ENCODE results near the gene UBE2S. TPM values are rescaled to one million over a fixed set of nuclear protein-coding genes. Genes with fewer than 3 reads are reported as not detected.

UBE2S gene
- total RNA-seq, 2 experiments from 2014 or later: 50.9 to 62.9 TPM

DNA sequence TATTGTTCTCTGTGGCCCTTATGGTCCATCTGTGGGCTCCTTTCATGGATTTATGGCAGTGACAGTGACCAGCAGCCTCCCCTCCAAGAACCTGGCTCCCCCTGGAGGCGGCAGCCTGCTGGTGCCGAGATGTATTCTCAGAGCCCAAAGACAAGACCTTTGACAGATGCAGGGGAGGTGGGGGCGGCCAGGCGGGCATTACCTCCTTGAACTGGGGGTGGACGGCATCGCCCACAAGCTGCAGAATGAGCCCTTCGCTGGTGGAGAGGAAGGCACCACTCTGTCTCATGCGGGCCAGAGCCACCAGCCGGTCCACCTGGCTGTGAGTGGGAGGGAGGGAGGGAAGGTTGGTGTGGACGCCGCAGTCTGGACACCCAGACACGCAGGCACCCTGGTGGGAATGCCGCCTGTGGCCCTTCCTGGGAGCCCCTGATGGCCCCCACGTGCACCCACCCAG lies 47.2 kb upstream of the UBE2S start:
- peak overlapping the region; percentile 77 for H3K4me3 Mint-ChIP-seq
- Histone ChIP-seq H3K4me1 (ENCODE audit: insufficient read depth, low read length) (peaks cover 23% of the 10 kb centered on the region), H3K36me3 (ENCODE audit: insufficient read depth, low read length) (no peaks in the 10 kb centered on the region), H3K9me3 (ENCODE audit: control insufficient read depth in 1 of 2, insufficient read depth in 1 of 2, low read length in 2 of 2) (peaks cover 0 to 7% of the 10 kb centered on the region in 2 experiments), H3K4me3 (ENCODE audit: low read length) (no peak overlapping the region), H3K27ac (ENCODE audit: low read depth in 1 of 2, low read length in 2 of 2) (no peak overlapping the region), H3K27me3 (ENCODE audit: control insufficient read depth in 1 of 2, insufficient read depth in 2 of 2, low read length in 2 of 2) (peaks cover 17 to 20% of the 10 kb centered on the region in 2 experiments)
- intact Hi-C loops (cut with DNase I, micrococcal nuclease): loop anchor here (1.0 kb wide), 2 partner anchors 154 to 314 kb away; no protein-coding TSS in a partner anchor
- H3K27me3 Mint-ChIP-seq: peaks cover 33% of the 10 kb centered on the region
- peak in 13 of 14 experiments; percentile 23 to 73 (median 46) for DNase-seq
- peaks cover 13% of the 10 kb centered on the region for H3K4me1 Mint-ChIP-seq (ENCODE audit: low read depth)
- no peak overlapping the region for H3K27ac Mint-ChIP-seq
- H3K9me3 Mint-ChIP-seq: no peaks in the 10 kb centered on the region
- POLR2A ChIA-PET: no interaction called here
- no peaks in the 10 kb centered on the region for H3K36me3 Mint-ChIP-seq (ENCODE audit: low read depth)
- peak; percentile 41 for ATAC-seq (ENCODE audit: poor library complexity)
- CTCF ChIA-PET: no interaction called here
- TF ChIP-seq, protein P1, sequence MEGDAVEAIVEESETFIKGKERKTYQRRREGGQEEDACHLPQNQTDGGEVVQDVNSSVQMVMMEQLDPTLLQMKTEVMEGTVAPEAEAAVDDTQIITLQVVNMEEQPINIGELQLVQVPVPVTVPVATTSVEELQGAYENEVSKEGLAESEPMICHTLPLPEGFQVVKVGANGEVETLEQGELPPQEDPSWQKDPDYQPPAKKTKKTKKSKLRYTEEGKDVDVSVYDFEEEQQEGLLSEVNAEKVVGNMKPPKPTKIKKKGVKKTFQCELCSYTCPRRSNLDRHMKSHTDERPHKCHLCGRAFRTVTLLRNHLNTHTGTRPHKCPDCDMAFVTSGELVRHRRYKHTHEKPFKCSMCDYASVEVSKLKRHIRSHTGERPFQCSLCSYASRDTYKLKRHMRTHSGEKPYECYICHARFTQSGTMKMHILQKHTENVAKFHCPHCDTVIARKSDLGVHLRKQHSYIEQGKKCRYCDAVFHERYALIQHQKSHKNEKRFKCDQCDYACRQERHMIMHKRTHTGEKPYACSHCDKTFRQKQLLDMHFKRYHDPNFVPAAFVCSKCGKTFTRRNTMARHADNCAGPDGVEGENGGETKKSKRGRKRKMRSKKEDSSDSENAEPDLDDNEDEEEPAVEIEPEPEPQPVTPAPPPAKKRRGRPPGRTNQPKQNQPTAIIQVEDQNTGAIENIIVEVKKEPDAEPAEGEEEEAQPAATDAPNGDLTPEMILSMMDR (IDR thresholded peaks at IDR 0.05): peak; percentile 54

GRCh38 chr19:55453511-55454260 lies 46.1 kb upstream of the UBE2S start:
- H3K4me1 ChIP-seq (ENCODE audit: insufficient read depth, low read length): peaks cover 23% of the 10 kb centered on the region
- H3K27me3 ChIP-seq (ENCODE audit: control insufficient read depth in 1 of 2, insufficient read depth in 2 of 2, low read length in 2 of 2): peaks cover 26 to 27% of the 10 kb centered on the region in 2 experiments
- ATAC-seq (ENCODE audit: poor library complexity) (no peak), DNase-seq (no peak)
- no peaks in the 10 kb centered on the region for H3K36me3 Mint-ChIP-seq (ENCODE audit: low read depth)
- CTCF ChIA-PET: interaction anchor here (0.6 to 1.0 kb wide), 2 partner anchors 50 to 535 kb away, joined by 3 to 4 read pairs; no protein-coding TSS in a partner anchor
- H3K27me3 Mint-ChIP-seq: peaks cover 33% of the 10 kb centered on the region
- peaks cover 0 to 16% of the 10 kb centered on the region in 2 experiments for H3K9me3 ChIP-seq (ENCODE audit: control insufficient read depth in 1 of 2, insufficient read depth in 1 of 2, low read length in 2 of 2)
- no peak overlapping the region for H3K27ac ChIP-seq (ENCODE audit: low read depth in 1 of 2, low read length in 2 of 2)
- peak overlapping the region; percentile 36 for H3K4me3 Mint-ChIP-seq
- H3K4me1 Mint-ChIP-seq (ENCODE audit: low read depth): peaks cover 13% of the 10 kb centered on the region
- intact Hi-C loops (cut with DNase I, micrococcal nuclease): loop anchor here (1.0 kb wide), 2 partner anchors 152 to 312 kb away; no protein-coding TSS in a partner anchor
- POLR2A ChIA-PET: interaction anchor here (0.6 to 0.7 kb wide), 2 partner anchors 27 to 69 kb away, joined by 3 read pairs; partner anchors contain the start of gene TMEM238
- H3K4me3 ChIP-seq (ENCODE audit: low read length): no peak overlapping the region
- no peak overlapping the region for H3K27ac Mint-ChIP-seq
- H3K9me3 Mint-ChIP-seq: no peaks in the 10 kb centered on the region
- TF ChIP-seq, protein P1 (IDR thresholded peaks at IDR 0.05): no peak
- no peaks in the 10 kb centered on the region for H3K36me3 ChIP-seq (ENCODE audit: insufficient read depth, low read length)

DNA sequence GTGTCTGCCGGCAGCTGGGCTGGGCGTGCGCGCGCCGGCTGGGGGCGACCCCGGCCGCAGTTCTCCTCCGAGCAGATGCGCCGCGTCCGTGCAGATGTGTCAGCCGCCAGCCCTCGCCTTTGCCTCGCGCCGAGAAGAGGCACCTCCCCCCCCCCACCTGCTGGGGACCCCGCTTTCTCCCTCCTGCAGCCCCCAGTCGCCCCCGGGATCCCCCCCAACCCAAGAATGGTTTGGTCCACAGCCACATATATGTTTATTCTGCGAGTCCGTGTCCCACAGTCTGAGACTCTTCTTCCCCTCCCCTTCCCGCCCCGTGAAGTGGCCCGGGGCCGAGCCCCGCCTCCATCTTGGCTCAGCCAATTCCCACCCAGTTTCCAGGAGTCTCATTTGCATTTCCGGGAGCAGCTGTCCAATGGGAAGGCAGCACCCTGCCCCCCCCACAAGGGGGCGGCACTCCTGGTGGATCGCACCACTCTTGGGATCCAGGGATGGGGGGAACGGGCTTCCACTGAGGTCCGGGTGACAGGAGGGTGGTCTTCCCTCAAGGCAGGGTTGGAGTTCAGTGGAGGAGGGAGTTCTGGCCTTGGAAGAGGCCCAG lies 45.3 kb upstream of the UBE2S start:
- intact Hi-C loops (cut with DNase I, micrococcal nuclease): no loop called here
- peak overlapping the region; percentile 36 for H3K4me3 Mint-ChIP-seq
- ATAC-seq (ENCODE audit: poor library complexity): peak; percentile 68

More for the DNA sequence above, 45.3 kb upstream of the UBE2S start:
- no peak overlapping the region for H3K27ac Mint-ChIP-seq
- no peaks in the 10 kb centered on the region for H3K9me3 Mint-ChIP-seq
- TF ChIP-seq, protein P1 (IDR thresholded peaks at IDR 0.05): no peak
- Histone ChIP-seq H3K36me3 (ENCODE audit: insufficient read depth, low read length) (no peaks in the 10 kb centered on the region), H3K9me3 (ENCODE audit: control insufficient read depth in 1 of 2, insufficient read depth in 1 of 2, low read length in 2 of 2) (peaks cover 0 to 16% of the 10 kb centered on the region in 2 experiments), H3K4me3 (ENCODE audit: low read length) (no peak overlapping the region), H3K27me3 (ENCODE audit: control insufficient read depth in 1 of 2, insufficient read depth in 2 of 2, low read length in 2 of 2) (peaks cover 26 to 27% of the 10 kb centered on the region in 2 experiments), H3K27ac (ENCODE audit: low read depth in 1 of 2, low read length in 2 of 2) (no peak overlapping the region), H3K4me1 (ENCODE audit: insufficient read depth, low read length) (peaks cover 23% of the 10 kb centered on the region)
- ChIA-PET CTCF (interaction anchor here (0.6 to 1.0 kb wide), 2 partner anchors 51 to 534 kb away, joined by 3 to 4 read pairs; no protein-coding TSS in a partner anchor), POLR2A (interaction anchor here (0.7 to 1.4 kb wide), 3 partner anchors 9 to 68 kb away, joined by 3 to 4 read pairs (median 3); partner anchors contain the start of genes ISOC2 and TMEM238)
- peaks cover 13% of the 10 kb centered on the region for H3K4me1 Mint-ChIP-seq (ENCODE audit: low read depth)
- peak in 8 of 14 experiments; percentile 19 to 78 (median 43) for DNase-seq
- H3K36me3 Mint-ChIP-seq (ENCODE audit: low read depth): no peaks in the 10 kb centered on the region
- H3K27me3 Mint-ChIP-seq: peaks cover 33% of the 10 kb centered on the region

Data from CD4-positive, alpha-beta T cell (primary cell).